Neural cell (in vitro differentiated cells): Measurements from ENCODE around the gene PSMD3. TPM values are rescaled to one million over a fixed set of nuclear protein-coding genes. Genes with fewer than 3 reads are reported as not detected.

Source experiments
- H2AFZ ChIP-seq: fragments of 200-600, 300-800 bp; sonication (generic), shearing (Covaris generic); 2 replicates; pipeline ENCODE4 v1.6.0; 2014; ENCODE audit warnings: low read depth, mild to moderate bottlenecking, antibody characterized with exemption, low read length, moderate library complexity
- H3F3A ChIP-seq: fragments of 200-600 bp; shearing (Covaris generic); 2 replicates; pipeline ENCODE4 v1.6.1; 2016; ENCODE audit warnings: mild to moderate bottlenecking, moderate library complexity, mixed read lengths, antibody characterized with exemption, low read length; ENCODE audit not compliant: insufficient read depth, poor library complexity, severe bottlenecking
- H3K27ac ChIP-seq: fragments of 200-600, 300-800 bp; sonication (generic), shearing (Covaris generic); 2 replicates; pipeline ENCODE4 v1.5.1; 2014; ENCODE audit warnings: mild to moderate bottlenecking, low read length, moderate library complexity
- H3K27me3 ChIP-seq: fragments of 300-800, 200-600 bp; sonication (generic), shearing (Covaris generic); 2 replicates; pipeline ENCODE4 v1.6.0; 2014; ENCODE audit warnings: mild to moderate bottlenecking, low read depth, low read length, moderate library complexity; ENCODE audit not compliant: insufficient read depth
- H3K36me3 ChIP-seq: fragments of 300-800, 200-600 bp; sonication (generic), shearing (Covaris generic); 2 replicates; pipeline ENCODE4 v1.5.1; 2014; ENCODE audit warnings: mild to moderate bottlenecking, antibody characterized with exemption, low read length, moderate library complexity; ENCODE audit not compliant: insufficient read depth
- H3K4me2 ChIP-seq: fragments of 300-800, 200-600 bp; sonication (generic), shearing (Covaris generic); 2 replicates; pipeline ENCODE4 v1.6.0; 2014; ENCODE audit warnings: mild to moderate bottlenecking, low read length
- H3K4me3 ChIP-seq: fragments of 300-800, 200-600 bp; sonication (generic), shearing (Covaris generic); 2 replicates; pipeline ENCODE4 v1.5.1; 2014; ENCODE audit warnings: mild to moderate bottlenecking, low read length, moderate library complexity
- H3K79me2 ChIP-seq: fragments of 200-600 bp; shearing (Covaris generic); replicated peaks from 2 replicates; pipeline ENCODE4 v1.6.0; 2014; ENCODE audit warnings: mild to moderate bottlenecking, low read length, moderate library complexity; ENCODE audit not compliant: insufficient read depth
- H3K9ac ChIP-seq: fragments of 300-800, 200-600 bp; sonication (generic), shearing (Covaris generic); 2 replicates; pipeline ENCODE4 v1.6.1; 2016; ENCODE audit warnings: mild to moderate bottlenecking, low read length, mixed read lengths
- H3K9me2 ChIP-seq: fragments of 200-600 bp; shearing (Covaris generic); 2 replicates; pipeline ENCODE4 v1.6.1; 2016; ENCODE audit warnings: mild to moderate bottlenecking, low read length, mixed read lengths; ENCODE audit not compliant: insufficient read depth
- H3K9me3 ChIP-seq: fragments of 200-600, 300-800 bp; sonication (generic), shearing (Covaris generic); 2 replicates; pipeline ENCODE4 v1.6.1; 2016; ENCODE audit warnings: mild to moderate bottlenecking, mixed run types, low read length, moderate library complexity, mixed read lengths
- H4K20me1 ChIP-seq: fragments of 200-600 bp; shearing (Covaris generic); 2 replicates; pipeline ENCODE4 v1.6.1; 2016; ENCODE audit warnings: mild to moderate bottlenecking, mixed run types; ENCODE audit not compliant: insufficient read depth
- EP300 ChIP-seq: fragments of 450-650 bp; conservative IDR thresholded peaks from 2 replicates; pipeline ENCODE4 v1.6.1; 2014; ENCODE audit warnings: antibody characterized with exemption, mild to moderate bottlenecking, moderate library complexity; ENCODE audit not compliant: poor library complexity, severe bottlenecking
- EZH2 ChIP-seq: fragments of 200-600, 300-800 bp; shearing (Covaris generic), sonication (generic); IDR thresholded peaks from 2 replicates; pipeline ENCODE4 v1.6.1; 2014; ENCODE audit warnings: antibody characterized with exemption, low read length, borderline replicate concordance, mild to moderate bottlenecking; ENCODE audit not compliant: insufficient read depth, poor library complexity, severe bottlenecking
- MXI1 ChIP-seq: fragments of 450-650 bp; conservative IDR thresholded peaks from 2 replicates; pipeline ENCODE4 v1.6.1; 2014; ENCODE audit warnings: antibody characterized with exemption, mild to moderate bottlenecking; ENCODE audit not compliant: poor library complexity, severe bottlenecking
- POLR2AphosphoS5 ChIP-seq: IDR thresholded peaks from 2 replicates; pipeline ENCODE4 v1.6.1; 2012
- RAD21 ChIP-seq: fragments of 450-650 bp; conservative IDR thresholded peaks from 2 replicates; pipeline ENCODE4 v1.6.1; 2014; ENCODE audit warnings: antibody characterized with exemption, mild to moderate bottlenecking, moderate library complexity
- SMC3 ChIP-seq: fragments of 450-650 bp; conservative IDR thresholded peaks from 2 replicates; pipeline ENCODE4 v1.6.1; 2014; ENCODE audit warnings: antibody characterized with exemption, mild to moderate bottlenecking, moderate library complexity; ENCODE audit not compliant: poor library complexity
- TAF1 ChIP-seq: IDR thresholded peaks from 2 replicates; pipeline ENCODE4 v1.6.1; 2012; ENCODE audit warnings: low read depth
- polyA plus RNA-seq: library from polyadenylated mRNA; depleted of rRNA; stranded (reverse); fragments of >200 nt; gene quantifications from 2 replicates; pipeline ENCODE4 v1.2.3, GENCODE V29; 2014
- TF ChIP-seq, protein P1 (sequence below): IDR thresholded peaks from 2 replicates; pipeline ENCODE4 v1.6.1; 2012; ENCODE audit warnings: borderline replicate concordance
- TF ChIP-seq, protein P2 (sequence below): fragments of 450-650 bp; IDR thresholded peaks from 2 replicates; pipeline ENCODE4 v1.5.1; 2014; ENCODE audit warnings: antibody characterized with exemption, mild to moderate bottlenecking, moderate library complexity; ENCODE audit not compliant: poor library complexity, severe bottlenecking

PSMD3 gene
- polyA plus RNA-seq, 1 donor from 2014 or later: 117 TPM

DNA sequence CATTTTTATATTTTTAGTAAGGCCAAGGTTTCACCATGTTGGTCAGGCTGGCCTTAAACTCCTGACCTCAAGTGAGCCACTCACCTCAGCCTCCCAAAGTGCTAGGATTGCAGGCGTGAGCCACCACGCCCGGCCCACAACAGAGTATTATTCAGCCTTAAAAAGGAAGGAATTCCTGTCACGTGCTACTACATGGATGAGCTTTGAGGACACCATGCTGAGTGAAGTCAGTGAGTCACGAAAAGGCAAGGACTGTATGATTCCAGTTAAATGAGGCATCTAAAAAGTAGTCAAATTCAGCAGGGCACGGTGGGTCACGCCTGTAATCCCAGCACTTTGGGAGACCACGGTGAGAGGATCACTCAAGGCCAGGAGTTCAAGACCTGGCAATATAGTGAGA lies 44.3 kb downstream of the PSMD3 start:
- Histone ChIP-seq H3K27ac (no peak overlapping the region), H3K9me2 (no peaks in the 10 kb centered on the region), H3K27me3 (no peaks in the 10 kb centered on the region), H3K4me3 (no peak overlapping the region), H3K9me3 (no peaks in the 10 kb centered on the region), H3K79me2 (no peaks in the 10 kb centered on the region), H4K20me1 (no peaks in the 10 kb centered on the region), H3F3A (no peaks in the 10 kb centered on the region), H3K36me3 (no peaks in the 10 kb centered on the region), H3K4me2 (no peak overlapping the region), H2AFZ (no peak overlapping the region), H3K9ac (no peak overlapping the region)
- TF ChIP-seq SMC3 (no peak), POLR2AphosphoS5 (no peak), RAD21 (no peak), MXI1 (no peak), EZH2 (no peak), TAF1 (no peak), EP300 (no peak)
- TF ChIP-seq, protein P1, sequence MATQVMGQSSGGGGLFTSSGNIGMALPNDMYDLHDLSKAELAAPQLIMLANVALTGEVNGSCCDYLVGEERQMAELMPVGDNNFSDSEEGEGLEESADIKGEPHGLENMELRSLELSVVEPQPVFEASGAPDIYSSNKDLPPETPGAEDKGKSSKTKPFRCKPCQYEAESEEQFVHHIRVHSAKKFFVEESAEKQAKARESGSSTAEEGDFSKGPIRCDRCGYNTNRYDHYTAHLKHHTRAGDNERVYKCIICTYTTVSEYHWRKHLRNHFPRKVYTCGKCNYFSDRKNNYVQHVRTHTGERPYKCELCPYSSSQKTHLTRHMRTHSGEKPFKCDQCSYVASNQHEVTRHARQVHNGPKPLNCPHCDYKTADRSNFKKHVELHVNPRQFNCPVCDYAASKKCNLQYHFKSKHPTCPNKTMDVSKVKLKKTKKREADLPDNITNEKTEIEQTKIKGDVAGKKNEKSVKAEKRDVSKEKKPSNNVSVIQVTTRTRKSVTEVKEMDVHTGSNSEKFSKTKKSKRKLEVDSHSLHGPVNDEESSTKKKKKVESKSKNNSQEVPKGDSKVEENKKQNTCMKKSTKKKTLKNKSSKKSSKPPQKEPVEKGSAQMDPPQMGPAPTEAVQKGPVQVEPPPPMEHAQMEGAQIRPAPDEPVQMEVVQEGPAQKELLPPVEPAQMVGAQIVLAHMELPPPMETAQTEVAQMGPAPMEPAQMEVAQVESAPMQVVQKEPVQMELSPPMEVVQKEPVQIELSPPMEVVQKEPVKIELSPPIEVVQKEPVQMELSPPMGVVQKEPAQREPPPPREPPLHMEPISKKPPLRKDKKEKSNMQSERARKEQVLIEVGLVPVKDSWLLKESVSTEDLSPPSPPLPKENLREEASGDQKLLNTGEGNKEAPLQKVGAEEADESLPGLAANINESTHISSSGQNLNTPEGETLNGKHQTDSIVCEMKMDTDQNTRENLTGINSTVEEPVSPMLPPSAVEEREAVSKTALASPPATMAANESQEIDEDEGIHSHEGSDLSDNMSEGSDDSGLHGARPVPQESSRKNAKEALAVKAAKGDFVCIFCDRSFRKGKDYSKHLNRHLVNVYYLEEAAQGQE: no peak
- TF ChIP-seq, protein P2, sequence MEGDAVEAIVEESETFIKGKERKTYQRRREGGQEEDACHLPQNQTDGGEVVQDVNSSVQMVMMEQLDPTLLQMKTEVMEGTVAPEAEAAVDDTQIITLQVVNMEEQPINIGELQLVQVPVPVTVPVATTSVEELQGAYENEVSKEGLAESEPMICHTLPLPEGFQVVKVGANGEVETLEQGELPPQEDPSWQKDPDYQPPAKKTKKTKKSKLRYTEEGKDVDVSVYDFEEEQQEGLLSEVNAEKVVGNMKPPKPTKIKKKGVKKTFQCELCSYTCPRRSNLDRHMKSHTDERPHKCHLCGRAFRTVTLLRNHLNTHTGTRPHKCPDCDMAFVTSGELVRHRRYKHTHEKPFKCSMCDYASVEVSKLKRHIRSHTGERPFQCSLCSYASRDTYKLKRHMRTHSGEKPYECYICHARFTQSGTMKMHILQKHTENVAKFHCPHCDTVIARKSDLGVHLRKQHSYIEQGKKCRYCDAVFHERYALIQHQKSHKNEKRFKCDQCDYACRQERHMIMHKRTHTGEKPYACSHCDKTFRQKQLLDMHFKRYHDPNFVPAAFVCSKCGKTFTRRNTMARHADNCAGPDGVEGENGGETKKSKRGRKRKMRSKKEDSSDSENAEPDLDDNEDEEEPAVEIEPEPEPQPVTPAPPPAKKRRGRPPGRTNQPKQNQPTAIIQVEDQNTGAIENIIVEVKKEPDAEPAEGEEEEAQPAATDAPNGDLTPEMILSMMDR: no peak

DNA sequence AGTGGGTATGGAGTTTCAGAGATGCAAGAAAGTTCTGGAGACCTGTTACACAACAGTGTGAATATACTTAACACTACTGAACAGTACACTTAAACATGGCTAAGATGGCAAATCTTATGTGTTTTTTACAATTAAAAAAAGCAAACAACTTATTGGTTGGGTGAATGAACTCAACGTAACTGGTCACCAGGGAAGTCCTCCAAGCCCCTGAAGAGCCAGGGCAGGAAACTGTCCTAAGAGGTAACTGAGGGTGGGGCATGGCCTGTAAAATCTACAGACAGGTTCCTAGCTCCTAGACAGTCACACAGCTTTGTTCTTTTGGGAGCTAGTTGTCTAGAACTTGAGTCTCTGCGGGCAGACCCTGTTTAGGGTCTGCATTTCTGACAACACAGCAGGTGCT lies 45.0 kb downstream of the PSMD3 start:
- Histone ChIP-seq H3K9me2 (no peaks in the 10 kb centered on the region), H3K79me2 (no peaks in the 10 kb centered on the region), H3K36me3 (no peaks in the 10 kb centered on the region), H3K4me2 (no peak overlapping the region), H4K20me1 (no peaks in the 10 kb centered on the region), H3F3A (no peaks in the 10 kb centered on the region), H2AFZ (no peak overlapping the region), H3K4me3 (no peak overlapping the region), H3K27ac (no peak overlapping the region), H3K27me3 (no peaks in the 10 kb centered on the region), H3K9me3 (no peaks in the 10 kb centered on the region), H3K9ac (no peak overlapping the region)
- TF ChIP-seq MXI1 (no peak), POLR2AphosphoS5 (no peak), EP300 (no peak), EZH2 (no peak), SMC3 (no peak), TAF1 (no peak), RAD21 (no peak)
- TF ChIP-seq, protein P1: no peak
- TF ChIP-seq, protein P2: no peak
